Mesenchymal stem cell (in vitro differentiated cells and primary cell): ENCODE measurements around the gene TTC9C.
"Not testable (repeated sequence)": the region's sequence is repeated elsewhere in the genome, so short reads cannot be mapped to it uniquely, and the experiment has no call there.

Experiments used
- DNase-seq: peaks from one replicate; pipeline ENCODE4 v3.0.0-alpha.2; 2013
- H2AFZ ChIP-seq: one replicate; pipeline ENCODE4 v1.6.1; 2013; ENCODE audit warnings: low read depth, mild to moderate bottlenecking, control low read depth, inconsistent platforms, low read length, moderate library complexity
- H2AK5ac ChIP-seq: 2 replicates; pipeline ENCODE4 v1.6.1; 2013; ENCODE audit warnings: low read length, moderate library complexity, mild to moderate bottlenecking, inconsistent platforms; ENCODE audit not compliant: severe bottlenecking
- H2BK120ac ChIP-seq: one replicate; pipeline ENCODE4 v1.6.1; 2013; ENCODE audit warnings: low read depth, mild to moderate bottlenecking, inconsistent platforms, low read length, moderate library complexity
- H2BK12ac ChIP-seq, 2 experiments: one replicate each; pipeline ENCODE4 v1.6.1; 2013; ENCODE audit warnings: inconsistent platforms in 2 of 2, low read length in 2 of 2, mild to moderate bottlenecking in 2 of 2, moderate library complexity in 2 of 2, control low read depth in 1 of 2
- H2BK15ac ChIP-seq: one replicate; pipeline ENCODE4 v1.6.1; 2013; ENCODE audit warnings: mild to moderate bottlenecking, low read depth, inconsistent platforms; ENCODE audit not compliant: poor library complexity, severe bottlenecking
- H2BK5ac ChIP-seq: 2 replicates; pipeline ENCODE4 v1.6.1; 2013; ENCODE audit warnings: low read depth, mild to moderate bottlenecking, low read length, control low read depth, inconsistent platforms; ENCODE audit not compliant: poor library complexity, severe bottlenecking
- H3K14ac ChIP-seq, 2 experiments: one replicate each; pipeline ENCODE4 v1.6.1; 2013; ENCODE audit warnings: inconsistent platforms in 2 of 2, low read length in 2 of 2, control low read depth in 1 of 2, mild to moderate bottlenecking in 1 of 2, moderate library complexity in 1 of 2
- H3K18ac ChIP-seq, 2 experiments: one replicate each; pipeline ENCODE4 v1.6.1; 2013; ENCODE audit warnings: inconsistent platforms in 2 of 2, low read length in 2 of 2, control low read depth in 1 of 2, low read depth in 1 of 2, mild to moderate bottlenecking in 1 of 2
- H3K23ac ChIP-seq, 2 experiments: one replicate each; pipeline ENCODE4 v1.6.1; 2013; ENCODE audit warnings: inconsistent platforms in 2 of 2, low read length in 2 of 2, mild to moderate bottlenecking in 2 of 2, moderate library complexity in 2 of 2, control low read depth in 1 of 2
- H3K27ac ChIP-seq: 2 replicates; pipeline ENCODE4 v1.5.1; 2013; ENCODE audit warnings: mild to moderate bottlenecking, moderate library complexity, low read length, control low read depth, inconsistent platforms; ENCODE audit not compliant: poor library complexity, severe bottlenecking
- H3K27me3 ChIP-seq, 2 experiments: 2 replicates each; pipeline versions ENCODE4 v1.6.1 to v1.7.0; 2013; ENCODE audit warnings: low read length in 2 of 2, mild to moderate bottlenecking in 2 of 2, moderate library complexity in 2 of 2, control low read depth in 1 of 2, inconsistent platforms in 1 of 2; ENCODE audit not compliant: control insufficient read depth in 1 of 2, insufficient read depth in 1 of 2
- H3K36me3 ChIP-seq, 2 experiments: 2 replicates each; pipeline versions ENCODE4 v1.6.1 to v1.7.0; 2013; ENCODE audit warnings: low read length in 2 of 2, control low read depth in 1 of 2, inconsistent platforms in 1 of 2, low read depth in 1 of 2, mild to moderate bottlenecking in 1 of 2; ENCODE audit not compliant: insufficient read depth in 2 of 2, control insufficient read depth in 1 of 2
- H3K4ac ChIP-seq, 2 experiments: one replicate each; pipeline ENCODE4 v1.6.1; 2013; ENCODE audit warnings: inconsistent platforms in 2 of 2, low read length in 2 of 2, mild to moderate bottlenecking in 2 of 2, moderate library complexity in 2 of 2, control low read depth in 1 of 2, low read depth in 1 of 2
- H3K4me1 ChIP-seq: 2 replicates; pipeline ENCODE4 v1.6.1; 2013; ENCODE audit warnings: low read depth, low read length, control low read depth; ENCODE audit not compliant: control insufficient read depth, insufficient read depth
- H3K4me2 ChIP-seq: 2 replicates; pipeline ENCODE4 v1.6.1; 2013; ENCODE audit warnings: low read length, mild to moderate bottlenecking, inconsistent platforms; ENCODE audit not compliant: poor library complexity, severe bottlenecking
- H3K4me3 ChIP-seq, 2 experiments: 2 replicates each; pipeline versions ENCODE4 v1.5.1 to v1.7.0; 2013; ENCODE audit warnings: low read length in 2 of 2, mild to moderate bottlenecking in 2 of 2, control low read depth in 1 of 2, low read depth in 1 of 2; ENCODE audit not compliant: insufficient read depth in 1 of 2
- H3K79me1 ChIP-seq: replicated peaks from 2 replicates; pipeline ENCODE4 v1.6.1; 2013; ENCODE audit warnings: mild to moderate bottlenecking, control low read depth, low read length, inconsistent platforms; ENCODE audit not compliant: poor library complexity, severe bottlenecking
- H3K9ac ChIP-seq: 2 replicates; pipeline ENCODE4 v1.7.0; 2013; ENCODE audit warnings: mild to moderate bottlenecking, low read length, moderate library complexity
- H3K9me3 ChIP-seq: 2 replicates; pipeline ENCODE4 v1.7.0; 2013; ENCODE audit warnings: mild to moderate bottlenecking, low read length; ENCODE audit not compliant: control insufficient read depth
- H4K8ac ChIP-seq: one replicate; pipeline ENCODE4 v1.6.1; 2013; ENCODE audit warnings: inconsistent platforms, mild to moderate bottlenecking, low read length, moderate library complexity
- H4K91ac ChIP-seq: one replicate; pipeline ENCODE4 v1.6.1; 2013; ENCODE audit warnings: mild to moderate bottlenecking, low read length, inconsistent platforms
- WGBS: methylation state at CpG from one replicate; pipeline ENCODE4 v1.1.7; 2013; ENCODE audit warnings: mixed read lengths; 5-methylcytosine and 5-hydroxymethylcytosine counted together

TTC9C gene

DNA sequence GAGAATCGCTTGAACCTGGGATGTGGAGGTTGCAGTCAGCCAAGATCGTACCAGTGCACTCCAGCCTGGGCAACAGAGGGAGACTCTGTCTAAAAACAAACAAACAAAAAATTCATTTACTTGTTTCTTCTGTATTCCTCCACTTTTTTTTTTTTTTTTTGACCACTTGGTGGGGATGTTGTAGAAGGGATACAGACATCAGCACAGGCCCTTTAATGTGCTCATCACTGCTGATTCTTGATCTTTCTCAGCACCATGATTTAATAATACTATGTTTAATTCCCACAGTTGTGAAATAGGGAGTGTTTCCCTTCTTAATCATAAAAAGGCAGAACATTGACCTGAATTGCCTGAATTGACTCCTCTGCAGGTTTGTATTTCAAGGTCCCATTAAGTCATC, 4.5 kb downstream of the TTC9C start:
- H2BK15ac ChIP-seq = no peak overlapping the region
- WGBS = 80% methylated on average over 1 of the region's 2 CpGs
- H3K79me1 ChIP-seq = peaks cover 5% of the 10 kb centered on the region
- H3K14ac ChIP-seq = no peak overlapping the region
- no peak overlapping the region for H3K18ac ChIP-seq
- H3K4ac ChIP-seq = no peak overlapping the region
- H3K27ac ChIP-seq = no peak overlapping the region
- H3K4me2 ChIP-seq = no peak overlapping the region
- H2BK120ac ChIP-seq = no peak overlapping the region
- H3K27me3 ChIP-seq = no peaks in the 10 kb centered on the region
- peaks cover 33 to 43% of the 10 kb centered on the region in 2 experiments for H3K36me3 ChIP-seq
- no peak overlapping the region for H4K8ac ChIP-seq
- H3K9me3 ChIP-seq = no peaks in the 10 kb centered on the region
- no peak overlapping the region for H3K4me3 ChIP-seq
- no peak overlapping the region for H2AFZ ChIP-seq
- DNase-seq = peak; percentile 69
- peaks cover 5% of the 10 kb centered on the region for H3K4me1 ChIP-seq
- H2BK5ac ChIP-seq = no peak overlapping the region
- H2BK12ac ChIP-seq = no peak overlapping the region
- peak overlapping the region; percentile 27 for H3K9ac ChIP-seq
- no peak overlapping the region for H4K91ac ChIP-seq
- no peak overlapping the region for H3K23ac ChIP-seq
- no peak overlapping the region for H2AK5ac ChIP-seq

DNA sequence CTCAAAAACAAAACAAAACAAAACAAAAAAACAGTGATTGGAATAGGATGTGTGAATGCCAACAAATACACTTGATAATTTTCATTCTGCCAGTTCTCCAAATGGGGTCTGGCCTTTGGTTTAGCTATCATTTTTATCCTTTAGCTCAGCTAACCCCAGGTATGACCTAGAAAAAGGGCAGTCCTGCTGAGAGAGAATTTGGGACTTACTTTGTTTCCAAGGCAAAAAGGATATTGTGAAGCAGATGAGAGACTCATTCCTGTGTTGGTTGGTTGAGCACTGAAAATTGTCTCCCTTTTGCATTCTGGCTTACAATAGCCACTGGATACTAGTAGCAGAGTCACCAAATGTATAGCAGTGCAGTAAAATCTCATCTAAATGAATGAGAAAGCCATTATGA, 8.9 kb downstream of the TTC9C start:
- Histone ChIP-seq H2BK12ac (no peak overlapping the region), H2BK5ac (no peak overlapping the region), H3K27me3 (no peaks in the 10 kb centered on the region), H3K23ac (no peak overlapping the region), H2AFZ (no peak overlapping the region), H3K4me3 (no peak overlapping the region), H3K14ac (no peak overlapping the region), H3K27ac (no peak overlapping the region), H3K4me2 (no peak overlapping the region), H2BK15ac (no peak overlapping the region), H3K4ac (no peak overlapping the region), H3K36me3 (peaks cover 53 to 75% of the 10 kb centered on the region in 2 experiments), H2BK120ac (no peak overlapping the region), H2AK5ac (no peak overlapping the region), H3K4me1 (no peaks in the 10 kb centered on the region), H3K79me1 (peaks cover 9% of the 10 kb centered on the region), H4K8ac (no peak overlapping the region), H4K91ac (no peak overlapping the region), H3K18ac (no peak overlapping the region), H3K9ac (no peak overlapping the region), H3K9me3 (no peaks in the 10 kb centered on the region)
- no peak for DNase-seq

DNA sequence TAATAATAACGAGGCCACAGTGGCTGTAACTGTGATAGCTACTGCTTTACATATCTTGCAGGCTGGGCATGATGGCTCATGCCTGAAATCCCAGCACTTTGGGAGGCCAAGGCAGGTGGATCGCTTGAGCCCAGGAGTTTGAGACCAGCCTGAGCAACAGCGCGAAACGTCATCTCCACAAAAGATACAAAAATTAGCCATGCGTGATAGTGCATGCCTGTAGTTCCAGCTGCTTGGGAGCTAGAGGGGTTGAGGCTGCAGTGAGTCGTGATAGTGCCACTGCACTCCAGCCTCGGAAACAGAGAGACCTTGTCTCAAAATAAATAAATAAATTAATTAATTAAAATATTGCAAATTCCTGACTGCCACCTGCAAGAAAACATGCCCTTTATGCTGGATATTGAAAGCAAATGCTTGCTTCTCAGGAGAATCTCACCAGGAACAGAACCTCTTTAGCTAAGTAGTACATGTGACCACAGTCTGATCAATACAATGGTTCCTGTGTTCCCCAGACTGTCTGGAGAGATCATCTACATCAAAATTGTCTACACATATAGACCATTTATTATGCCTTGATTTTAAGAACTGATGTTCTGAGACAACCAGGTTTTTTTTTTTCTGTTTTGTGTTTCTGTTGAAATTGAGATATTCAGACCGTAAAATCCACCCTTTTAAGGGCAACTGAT, 19.3 kb downstream of the TTC9C start:
- H2BK120ac ChIP-seq = no peak overlapping the region
- no peak overlapping the region for H3K18ac ChIP-seq
- 99% methylated on average over 6 of the region's 9 CpGs for WGBS
- no peak overlapping the region for H2AFZ ChIP-seq
- H3K27ac ChIP-seq = no peak overlapping the region
- H3K36me3 ChIP-seq = peaks cover 9 to 28% of the 10 kb centered on the region in 2 experiments
- no peak overlapping the region for H2BK15ac ChIP-seq
- H3K4me3 ChIP-seq = no peak overlapping the region
- no peak overlapping the region for H3K4me2 ChIP-seq
- H3K23ac ChIP-seq = no peak overlapping the region
- H3K4ac ChIP-seq = no peak overlapping the region
- H3K27me3 ChIP-seq = no peaks in the 10 kb centered on the region
- no peak overlapping the region for H2BK12ac ChIP-seq
- no peak overlapping the region for H3K14ac ChIP-seq
- H3K79me1 ChIP-seq = peaks cover 13% of the 10 kb centered on the region
- no peak for DNase-seq
- H2AK5ac ChIP-seq = no peak overlapping the region
- no peak overlapping the region for H4K91ac ChIP-seq
- H2BK5ac ChIP-seq = no peak overlapping the region
- H3K9me3 ChIP-seq = no peaks in the 10 kb centered on the region
- H4K8ac ChIP-seq = no peak overlapping the region
- peaks cover 6% of the 10 kb centered on the region for H3K4me1 ChIP-seq
- no peak overlapping the region for H3K9ac ChIP-seq

DNA sequence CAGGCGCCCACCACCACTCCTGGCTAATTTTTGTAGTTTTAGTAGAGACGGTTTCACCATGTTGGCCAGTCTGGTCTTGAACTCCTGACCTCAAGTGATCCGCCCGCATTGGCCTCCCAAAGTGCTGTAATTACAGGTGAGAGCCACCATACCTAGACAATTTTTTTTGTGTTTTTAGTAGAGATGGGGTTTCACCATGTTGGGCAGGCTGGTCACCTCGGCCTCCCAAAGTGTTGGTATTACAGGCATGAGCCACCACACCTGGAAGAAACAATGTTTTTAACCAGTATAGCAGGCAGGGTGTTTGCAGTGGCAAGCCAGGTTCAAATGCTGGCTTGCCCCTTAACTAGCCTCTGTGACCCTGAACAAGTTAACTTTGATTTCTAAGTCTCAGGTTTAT, 21.6 kb downstream of the TTC9C start:
- not testable (repeated sequence) for H3K9ac ChIP-seq, H3K9me3 ChIP-seq, H3K4me3 ChIP-seq, H2BK12ac ChIP-seq, DNase-seq, H3K18ac ChIP-seq, H2BK120ac ChIP-seq, H4K8ac ChIP-seq, H3K14ac ChIP-seq, H3K4ac ChIP-seq, H2BK15ac ChIP-seq, H2AFZ ChIP-seq, H3K27me3 ChIP-seq, H3K23ac ChIP-seq, H2AK5ac ChIP-seq, H3K27ac ChIP-seq, H4K91ac ChIP-seq, H3K4me2 ChIP-seq, H2BK5ac ChIP-seq
- H3K4me1 ChIP-seq = peaks cover 16% of the 10 kb centered on the region
- H3K36me3 ChIP-seq = peaks cover 16 to 33% of the 10 kb centered on the region in 2 experiments
- H3K79me1 ChIP-seq = peaks cover 23% of the 10 kb centered on the region
- 96% methylated on average over 5 of the region's 5 CpGs for WGBS
